Suprapubic skin (tissue), 4 donors: ENCODE data around the gene ASL. TPM values are rescaled to one million over a fixed set of nuclear protein-coding genes. Genes with fewer than 3 reads are reported as not detected.
"Not testable (repeated sequence)": the region's sequence is repeated elsewhere in the genome, so short reads cannot be mapped to it uniquely, and the experiment has no call there.

Experiments used
- DNase-seq, 2 donors: peaks; one replicate each; pipeline ENCODE4 v3.0.0-alpha.2; 2019; ENCODE audit warnings: low spot score in 2 of 2
- H3K27ac ChIP-seq: fragments of 200-600 bp; sonication (generic); one replicate; pipeline ENCODE4 v1.5.1; 2019
- H3K27me3 ChIP-seq: fragments of 200-600 bp; sonication (generic); one replicate; pipeline ENCODE4 v1.5.1; 2019
- H3K36me3 ChIP-seq: fragments of 200-600 bp; sonication (generic); one replicate; pipeline ENCODE4 v1.5.1; 2019
- H3K4me1 ChIP-seq: fragments of 200-600 bp; sonication (generic); one replicate; pipeline ENCODE4 v1.5.1; 2019
- H3K4me3 ChIP-seq: fragments of 200-600 bp; sonication (generic); one replicate; pipeline ENCODE4 v1.5.1; 2019; ENCODE audit warnings: mild to moderate bottlenecking
- H3K9me3 ChIP-seq: fragments of 200-600 bp; sonication (generic); one replicate; pipeline ENCODE4 v1.5.1; 2019
- EP300 ChIP-seq: sonication (generic); formaldehyde crosslinking; IDR thresholded peaks from one replicate; pipeline ENCODE4 v1.6.1; 2017; ENCODE audit warnings: antibody characterized with exemption
- POLR2A ChIP-seq, 2 donors: fragments of 450-650 bp; IDR thresholded peaks; one replicate each; pipeline ENCODE4 v1.6.1; 2017; ENCODE audit warnings: antibody characterized with exemption in 2 of 2, mild to moderate bottlenecking in 2 of 2, moderate library complexity in 2 of 2
- POLR2AphosphoS5 ChIP-seq, 3 donors: sonication (generic); formaldehyde crosslinking; IDR thresholded peaks; one replicate each; pipeline ENCODE4 v1.6.1; 2017; ENCODE audit warnings: antibody characterized with exemption in 3 of 3
- WGBS: methylation state at CpG from one replicate; pipeline ENCODE4 v1.1.5; 2018; 5-methylcytosine and 5-hydroxymethylcytosine counted together
- total RNA-seq, 4 donors: library from RNA; depleted of rRNA; stranded (reverse); fragments of >200 nt; gene quantifications; one replicate each; pipeline ENCODE4 v1.1.0, GENCODE V29; 2016
- TF ChIP-seq, protein P1 (sequence below), 2 donors: fragments of 200-600 bp in 1 of 2; fragments of 450-650 bp in 1 of 2; sonication (generic) in 1 of 2; IDR thresholded peaks; one replicate each; pipeline ENCODE4 v1.5.1; 2016 to 2019; ENCODE audit warnings: antibody characterized with exemption in 2 of 2, mild to moderate bottlenecking in 1 of 2, moderate library complexity in 1 of 2

ASL gene
- total RNA-seq, 4 donors from 2014 or later, result 14.3 to 30.8 (median 22.4) TPM

- Histone ChIP-seq H3K27ac (no peak overlapping the region), H3K4me1 (peaks cover 4% of the 10 kb centered on the region), H3K27me3 (no peaks in the 10 kb centered on the region), H3K9me3 (no peaks in the 10 kb centered on the region), H3K4me3 (no peak overlapping the region), H3K36me3 (no peaks in the 10 kb centered on the region)
- DNase-seq, result no peak
- no peak for TF ChIP-seq EP300
- no peak for TF ChIP-seq POLR2A (IDR thresholded peaks at IDR 0.05)
- TF ChIP-seq POLR2AphosphoS5 (IDR thresholded peaks at IDR 0.05), result no peak
- TF ChIP-seq, protein P1, sequence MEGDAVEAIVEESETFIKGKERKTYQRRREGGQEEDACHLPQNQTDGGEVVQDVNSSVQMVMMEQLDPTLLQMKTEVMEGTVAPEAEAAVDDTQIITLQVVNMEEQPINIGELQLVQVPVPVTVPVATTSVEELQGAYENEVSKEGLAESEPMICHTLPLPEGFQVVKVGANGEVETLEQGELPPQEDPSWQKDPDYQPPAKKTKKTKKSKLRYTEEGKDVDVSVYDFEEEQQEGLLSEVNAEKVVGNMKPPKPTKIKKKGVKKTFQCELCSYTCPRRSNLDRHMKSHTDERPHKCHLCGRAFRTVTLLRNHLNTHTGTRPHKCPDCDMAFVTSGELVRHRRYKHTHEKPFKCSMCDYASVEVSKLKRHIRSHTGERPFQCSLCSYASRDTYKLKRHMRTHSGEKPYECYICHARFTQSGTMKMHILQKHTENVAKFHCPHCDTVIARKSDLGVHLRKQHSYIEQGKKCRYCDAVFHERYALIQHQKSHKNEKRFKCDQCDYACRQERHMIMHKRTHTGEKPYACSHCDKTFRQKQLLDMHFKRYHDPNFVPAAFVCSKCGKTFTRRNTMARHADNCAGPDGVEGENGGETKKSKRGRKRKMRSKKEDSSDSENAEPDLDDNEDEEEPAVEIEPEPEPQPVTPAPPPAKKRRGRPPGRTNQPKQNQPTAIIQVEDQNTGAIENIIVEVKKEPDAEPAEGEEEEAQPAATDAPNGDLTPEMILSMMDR (IDR thresholded peaks at IDR 0.05), result no peak
- 89% methylated on average over 4 of the region's 4 CpGs for WGBS
Observed at GRCh38 chr7:66095010-66095409, 19.4 kb downstream of the ASL start.

DNA sequence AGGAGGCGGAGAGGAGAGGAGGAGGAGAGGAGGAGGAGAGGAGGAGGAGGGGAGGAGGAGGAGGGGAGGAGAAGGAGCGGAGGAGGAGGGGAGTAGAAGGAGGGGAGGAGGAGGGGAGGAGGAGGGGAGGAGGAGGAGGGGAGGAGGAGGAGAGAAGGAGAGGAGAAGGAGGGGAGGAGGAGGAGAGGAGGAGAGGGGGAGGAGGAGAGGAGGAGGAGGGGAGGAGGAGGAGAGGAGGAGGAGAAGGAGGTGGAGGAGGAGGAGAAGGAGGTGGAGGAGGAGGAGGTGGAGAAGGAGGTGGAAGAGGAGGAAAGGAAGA, 23.6 kb downstream of the ASL start:
- no CpG with 5 or more reads among the region's 2 CpGs for WGBS
- H3K27me3 ChIP-seq, result no peaks in the 10 kb centered on the region
- H3K36me3 ChIP-seq, result no peaks in the 10 kb centered on the region
- TF ChIP-seq EP300 (no peak), POLR2A (IDR thresholded peaks at IDR 0.05) (no peak), POLR2AphosphoS5 (IDR thresholded peaks at IDR 0.05) (no peak)
- TF ChIP-seq, protein P1 (IDR thresholded peaks at IDR 0.05), result no peak
- peak overlapping the region; percentile 46 for H3K4me3 ChIP-seq
- DNase-seq, result no peak
- H3K4me1 ChIP-seq, result peaks cover 8% of the 10 kb centered on the region
- H3K27ac ChIP-seq, result no peak overlapping the region
- H3K9me3 ChIP-seq, result no peaks in the 10 kb centered on the region

DNA sequence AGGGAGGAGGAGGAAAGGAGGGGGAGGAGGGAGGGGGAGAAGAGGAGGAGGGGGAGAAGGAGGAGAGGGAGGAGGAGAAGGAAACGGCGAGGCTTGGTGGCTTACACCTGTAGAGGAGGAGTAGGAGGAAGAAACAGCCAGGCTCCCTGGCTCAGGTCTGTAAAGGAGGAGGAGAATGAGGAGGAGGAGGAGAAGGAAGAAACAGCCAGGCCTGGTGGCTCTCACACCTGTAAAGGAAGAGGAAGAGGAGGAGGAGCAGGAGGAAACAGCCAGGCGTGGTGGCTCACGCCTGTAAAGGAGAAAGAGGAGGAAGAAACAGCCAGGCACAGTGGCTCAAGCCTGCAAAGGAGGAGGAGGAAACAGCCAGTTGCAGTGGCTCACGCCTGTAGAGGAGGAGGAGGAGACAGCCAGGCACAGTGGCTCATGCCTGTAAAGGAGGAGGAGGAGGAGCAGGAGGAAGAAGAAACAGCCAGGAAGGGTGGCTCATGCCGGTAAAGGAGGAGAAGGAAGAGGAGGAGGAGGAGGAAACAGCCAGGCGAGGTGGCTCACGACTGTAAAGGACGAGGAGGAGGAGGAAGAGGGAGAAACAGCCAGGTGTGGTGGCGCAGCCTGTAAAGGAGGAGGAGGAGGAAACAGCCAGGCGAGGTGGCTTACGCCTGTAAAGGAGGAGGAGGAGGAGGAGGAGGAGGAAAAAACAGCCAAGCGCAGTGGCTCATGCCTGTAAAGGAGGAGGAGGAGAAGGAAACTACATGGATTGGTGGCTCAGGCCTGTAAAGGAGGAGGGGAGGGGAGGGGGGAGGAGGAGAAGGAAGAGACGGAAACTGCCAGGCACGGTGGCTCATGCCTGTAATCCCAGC, 24.2 kb downstream of the ASL start:
- H3K9me3 ChIP-seq, result no peaks in the 10 kb centered on the region
- peaks cover 8% of the 10 kb centered on the region for H3K4me1 ChIP-seq
- H3K36me3 ChIP-seq, result no peaks in the 10 kb centered on the region
- WGBS, result under 1% methylated on average over 15 of the region's 15 CpGs
- peak overlapping the region; percentile 46 for H3K4me3 ChIP-seq
- TF ChIP-seq EP300 (no peak), POLR2A (IDR thresholded peaks at IDR 0.05) (no peak), POLR2AphosphoS5 (IDR thresholded peaks at IDR 0.05) (no peak)
- TF ChIP-seq, protein P1 (IDR thresholded peaks at IDR 0.05), result no peak
- DNase-seq, result peak; percentile 82 to 83
- H3K27me3 ChIP-seq, result no peaks in the 10 kb centered on the region
- H3K27ac ChIP-seq, result peak overlapping the region; percentile 76

- DNase-seq, result no peak
- Histone ChIP-seq H3K9me3 (no peaks in the 10 kb centered on the region), H3K27ac (peak overlapping the region; percentile 76), H3K27me3 (no peaks in the 10 kb centered on the region), H3K4me3 (peak overlapping the region; percentile 46), H3K4me1 (peaks cover 8% of the 10 kb centered on the region), H3K36me3 (no peaks in the 10 kb centered on the region)
- TF ChIP-seq POLR2A (IDR thresholded peaks at IDR 0.05) (no peak), POLR2AphosphoS5 (IDR thresholded peaks at IDR 0.05) (no peak), EP300 (no peak)
- TF ChIP-seq, protein P1 (IDR thresholded peaks at IDR 0.05), result no peak
- 52% methylated on average over 12 of the region's 12 CpGs for WGBS
Observed at GRCh38 chr7:66100408-66101050, 24.9 kb downstream of the ASL start.

DNA sequence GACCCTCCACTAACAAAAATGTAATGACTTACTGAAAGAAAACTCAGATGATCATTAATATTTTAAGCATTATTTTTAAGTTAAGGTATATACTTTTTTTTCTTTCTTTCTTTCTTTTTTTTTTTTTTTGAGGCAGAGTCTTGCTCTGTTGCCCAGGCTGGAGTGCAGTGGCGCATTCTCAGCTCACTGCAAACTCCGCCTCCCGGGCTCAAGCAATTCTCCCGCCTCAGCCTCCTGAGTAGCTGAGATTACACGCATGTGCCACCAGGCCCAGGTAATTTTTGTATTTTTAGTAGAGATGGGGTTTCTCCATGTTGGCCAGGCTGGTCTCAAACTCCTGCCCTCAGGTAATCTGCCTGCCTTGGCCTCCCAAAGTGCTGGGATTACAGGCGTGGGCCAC, 26.5 kb downstream of the ASL start:
- not testable (repeated sequence) for H3K27me3 ChIP-seq, H3K9me3 ChIP-seq, H3K4me1 ChIP-seq, H3K4me3 ChIP-seq, H3K27ac ChIP-seq, DNase-seq, H3K36me3 ChIP-seq
- 97% methylated on average over 6 of the region's 6 CpGs for WGBS

- 97% methylated on average over 3 of the region's 3 CpGs for WGBS
- H3K27ac ChIP-seq, H3K27me3 ChIP-seq, H3K36me3 ChIP-seq, H3K4me1 ChIP-seq, H3K4me3 ChIP-seq, DNase-seq, H3K9me3 ChIP-seq: not testable (repeated sequence)
Observed at GRCh38 chr7:66103994-66104393, 28.4 kb downstream of the ASL start.
